Measurements from ENCODE around the gene MMP24. TPM values are rescaled to one million over a fixed set of nuclear protein-coding genes. Genes with fewer than 3 reads are reported as not detected.

The MMP24 gene
- under 1 TPM; under 0.01 to 0.33 TPM for total RNA-seq

GRCh38 chr20:35226126-35226883 lies at the start of gene MMP24:
Gene MMP24 (plus strand): TSS chr20:35226690. CDS start chr20:35226739, 49 bp downstream.

DNA sequence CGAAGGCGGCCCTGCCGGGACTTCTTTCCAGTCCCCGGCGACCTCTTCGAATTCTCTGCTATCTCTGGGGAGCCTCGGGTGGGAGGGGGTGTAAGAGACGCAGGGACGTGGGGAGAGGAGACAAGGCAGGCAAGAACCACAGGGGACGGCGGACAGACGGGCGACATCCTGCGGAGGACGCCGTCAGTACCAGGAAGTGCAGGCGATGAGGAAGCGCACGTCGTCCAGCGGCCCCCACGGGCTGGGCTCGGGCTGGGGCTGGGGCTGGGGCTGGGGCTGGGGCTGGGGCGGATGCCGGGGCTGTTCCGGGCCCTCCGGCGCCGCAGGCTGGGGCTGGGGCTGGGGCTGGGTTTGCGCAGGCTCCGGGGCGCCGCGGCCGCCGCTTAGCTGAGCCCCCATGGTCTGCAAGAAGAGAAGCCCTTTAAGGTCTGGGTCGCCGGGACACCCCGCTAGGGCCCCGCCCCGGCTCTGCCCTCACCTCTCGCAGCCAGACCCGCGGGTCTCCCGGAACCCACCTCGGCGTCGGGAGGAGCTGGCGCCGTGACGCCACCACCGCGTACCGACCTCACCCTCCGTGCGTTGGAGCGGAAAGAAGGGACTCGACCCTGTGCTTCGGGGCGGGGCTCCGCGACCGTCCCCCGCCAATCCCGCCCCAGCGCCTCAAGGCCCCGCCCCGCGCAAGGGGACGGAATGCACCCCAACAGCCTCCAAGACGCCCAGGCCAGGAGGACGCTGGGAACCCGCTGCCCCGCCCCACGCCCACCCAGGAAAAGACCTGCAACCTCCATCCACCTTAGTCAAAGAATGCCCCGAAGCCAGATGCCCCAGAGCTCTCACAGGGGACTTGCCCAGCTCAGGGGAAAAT lies 51.3 kb downstream of the MMP24 start, which contains the start of gene MMP24OS:
Gene MMP24OS (minus strand): TSS at position 592 of the 865 bp plus-strand sequence. CDS start 193 bp downstream, at position 399.

GRCh38 chr20:35284267-35284991 lies 57.9 kb downstream of the MMP24 start, which contains the start of gene EIF6:
Gene EIF6 (minus strand): TSS chr20:35284772. CDS start chr20:35284487, 285 bp downstream.

GRCh38 chr20:35291654-35292503 lies 65.4 kb downstream of the MMP24 start, which contains the start of gene FAM83C:
Gene FAM83C (minus strand): TSS chr20:35292425. CDS start chr20:35292304, 121 bp downstream.

Small RNA genes within 50 kb of the gene (small RNA-seq; reads per million reads assigned to genes)
- gene MT1P3 (0 reads per million in 2 donors), gene RNA5SP483 (0 reads per million in 2 donors)

Other genes with a start within 250 kb of the MMP24 start
- 10 to 100 TPM; 66.9 to 75.0 TPM for gene TRPC4AP, start 133.9 kb upstream of the MMP24 start, total RNA-seq
- 10 to 100 TPM; 30.6 to 48.3 TPM for gene EDEM2, start 79.4 kb upstream of the MMP24 start, total RNA-seq
- gene PROCR, start 54.6 kb upstream of the MMP24 start, total RNA-seq, result 10 to 100 TPM in 1 of 2 donors, 1 to 10 TPM in 1; 6.9 to 51.6 TPM
- 1 to 10 TPM; 6.7 to 7.6 TPM for gene MMP24OS, start 51.4 kb downstream of the MMP24 start, total RNA-seq
- gene EIF6, start 58.1 kb downstream of the MMP24 start, total RNA-seq, result 100 to 1,000 TPM in 1 of 2 donors, 10 to 100 TPM in 1; 80.5 to 137 TPM
- gene FAM83C, start 65.7 kb downstream of the MMP24 start, total RNA-seq, result not detected
- gene UQCC1, start 185.3 kb downstream of the MMP24 start, total RNA-seq, result 10 to 100 TPM; 22.6 to 24.8 TPM
- gene GDF5, start 211.5 kb downstream of the MMP24 start, total RNA-seq, result under 1 TPM in 1 of 2 donors, not detected in 1; under 0.01 TPM
- gene CEP250, start 228.9 kb downstream of the MMP24 start, total RNA-seq, result 10 to 100 TPM; 18.0 to 21.3 TPM

Data from melanocyte of skin (primary cell).